ENCODE data around the gene TTLL7.

DNA sequence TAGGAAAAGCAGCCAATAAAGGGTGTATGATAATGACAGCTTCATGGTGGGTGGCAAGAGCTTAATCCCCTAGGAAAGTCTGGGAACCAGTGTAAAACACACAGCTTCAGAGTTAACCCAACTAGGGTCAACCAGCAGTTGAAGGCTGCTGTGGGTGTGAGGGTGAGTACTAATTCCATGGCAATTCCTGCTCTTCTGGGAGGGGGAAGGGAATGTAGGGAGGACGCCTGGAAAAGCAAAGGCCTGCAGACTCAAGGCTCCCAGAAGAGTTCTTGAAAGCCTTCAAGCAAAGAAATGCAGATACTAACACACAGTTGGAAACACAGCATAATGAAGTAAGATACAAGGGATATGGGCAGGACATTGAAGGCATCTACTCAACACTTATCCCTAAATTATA, 28.1 kb downstream of the TTLL7 start:
- TF ChIP-seq POLR2A (IDR thresholded peaks at IDR 0.05; ENCODE audit: low read length) (no peak), CBX2 (IDR thresholded peaks at IDR 0.05; ENCODE audit: borderline replicate concordance, low read depth) (no peak), EP300 (IDR thresholded peaks at IDR 0.05) (no peak), CHD2 (IDR thresholded peaks at IDR 0.05; ENCODE audit: low read length, partially characterized antibody) (no peak), RARB (CRISPR knock-in tag; IDR thresholded peaks at IDR 0.05) (no peak), KDM5A (IDR thresholded peaks at IDR 0.05) (no peak), MAFK (IDR thresholded peaks at IDR 0.05; ENCODE audit: partially characterized antibody) (no peak), JUN (IDR thresholded peaks at IDR 0.05) (no peak), MYC (IDR thresholded peaks at IDR 0.05; ENCODE audit: borderline replicate concordance, low read length) (no peak)
- TF ChIP-seq, protein P1, sequence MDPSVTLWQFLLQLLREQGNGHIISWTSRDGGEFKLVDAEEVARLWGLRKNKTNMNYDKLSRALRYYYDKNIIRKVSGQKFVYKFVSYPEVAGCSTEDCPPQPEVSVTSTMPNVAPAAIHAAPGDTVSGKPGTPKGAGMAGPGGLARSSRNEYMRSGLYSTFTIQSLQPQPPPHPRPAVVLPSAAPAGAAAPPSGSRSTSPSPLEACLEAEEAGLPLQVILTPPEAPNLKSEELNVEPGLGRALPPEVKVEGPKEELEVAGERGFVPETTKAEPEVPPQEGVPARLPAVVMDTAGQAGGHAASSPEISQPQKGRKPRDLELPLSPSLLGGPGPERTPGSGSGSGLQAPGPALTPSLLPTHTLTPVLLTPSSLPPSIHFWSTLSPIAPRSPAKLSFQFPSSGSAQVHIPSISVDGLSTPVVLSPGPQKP (IDR thresholded peaks at IDR 0.05; ENCODE audit: low read depth, low read length): no peak
- TF ChIP-seq, protein P2, sequence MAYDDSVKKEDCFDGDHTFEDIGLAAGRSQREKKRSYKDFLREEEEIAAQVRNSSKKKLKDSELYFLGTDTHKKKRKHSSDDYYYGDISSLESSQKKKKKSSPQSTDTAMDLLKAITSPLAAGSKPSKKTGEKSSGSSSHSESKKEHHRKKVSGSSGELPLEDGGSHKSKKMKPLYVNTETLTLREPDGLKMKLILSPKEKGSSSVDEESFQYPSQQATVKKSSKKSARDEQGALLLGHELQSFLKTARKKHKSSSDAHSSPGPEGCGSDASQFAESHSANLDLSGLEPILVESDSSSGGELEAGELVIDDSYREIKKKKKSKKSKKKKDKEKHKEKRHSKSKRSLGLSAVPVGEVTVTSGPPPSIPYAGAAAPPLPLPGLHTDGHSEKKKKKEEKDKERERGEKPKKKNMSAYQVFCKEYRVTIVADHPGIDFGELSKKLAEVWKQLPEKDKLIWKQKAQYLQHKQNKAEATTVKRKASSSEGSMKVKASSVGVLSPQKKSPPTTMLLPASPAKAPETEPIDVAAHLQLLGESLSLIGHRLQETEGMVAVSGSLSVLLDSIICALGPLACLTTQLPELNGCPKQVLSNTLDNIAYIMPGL (CRISPR knock-in tag; IDR thresholded peaks at IDR 0.05; ENCODE audit: borderline replicate concordance): no peak
- TF ChIP-seq, protein P3, sequence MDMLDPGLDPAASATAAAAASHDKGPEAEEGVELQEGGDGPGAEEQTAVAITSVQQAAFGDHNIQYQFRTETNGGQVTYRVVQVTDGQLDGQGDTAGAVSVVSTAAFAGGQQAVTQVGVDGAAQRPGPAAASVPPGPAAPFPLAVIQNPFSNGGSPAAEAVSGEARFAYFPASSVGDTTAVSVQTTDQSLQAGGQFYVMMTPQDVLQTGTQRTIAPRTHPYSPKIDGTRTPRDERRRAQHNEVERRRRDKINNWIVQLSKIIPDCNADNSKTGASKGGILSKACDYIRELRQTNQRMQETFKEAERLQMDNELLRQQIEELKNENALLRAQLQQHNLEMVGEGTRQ (IDR thresholded peaks at IDR 0.05): no peak
- TF ChIP-seq, protein P4, sequence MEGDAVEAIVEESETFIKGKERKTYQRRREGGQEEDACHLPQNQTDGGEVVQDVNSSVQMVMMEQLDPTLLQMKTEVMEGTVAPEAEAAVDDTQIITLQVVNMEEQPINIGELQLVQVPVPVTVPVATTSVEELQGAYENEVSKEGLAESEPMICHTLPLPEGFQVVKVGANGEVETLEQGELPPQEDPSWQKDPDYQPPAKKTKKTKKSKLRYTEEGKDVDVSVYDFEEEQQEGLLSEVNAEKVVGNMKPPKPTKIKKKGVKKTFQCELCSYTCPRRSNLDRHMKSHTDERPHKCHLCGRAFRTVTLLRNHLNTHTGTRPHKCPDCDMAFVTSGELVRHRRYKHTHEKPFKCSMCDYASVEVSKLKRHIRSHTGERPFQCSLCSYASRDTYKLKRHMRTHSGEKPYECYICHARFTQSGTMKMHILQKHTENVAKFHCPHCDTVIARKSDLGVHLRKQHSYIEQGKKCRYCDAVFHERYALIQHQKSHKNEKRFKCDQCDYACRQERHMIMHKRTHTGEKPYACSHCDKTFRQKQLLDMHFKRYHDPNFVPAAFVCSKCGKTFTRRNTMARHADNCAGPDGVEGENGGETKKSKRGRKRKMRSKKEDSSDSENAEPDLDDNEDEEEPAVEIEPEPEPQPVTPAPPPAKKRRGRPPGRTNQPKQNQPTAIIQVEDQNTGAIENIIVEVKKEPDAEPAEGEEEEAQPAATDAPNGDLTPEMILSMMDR (IDR thresholded peaks at IDR 0.05): no peak
